Gastroesophageal sphincter (tissue), 3 donors: ENCODE results near the gene ANKRD1.

Experiments used
- CTCF ChIP-seq, 4 experiments: fragments of 200-600 bp in 2 of 4; fragments of 450-650 bp in 2 of 4; sonication (generic) in 1 of 4; IDR thresholded peaks; one replicate each; pipeline ENCODE4 v1.5.1; 2017 to 2019; ENCODE audit warnings: antibody characterized with exemption in 4 of 4, mild to moderate bottlenecking in 2 of 4, moderate library complexity in 2 of 4
- EP300 ChIP-seq: sonication (generic); formaldehyde crosslinking; IDR thresholded peaks from one replicate; pipeline ENCODE4 v1.6.1; 2017; ENCODE audit warnings: antibody characterized with exemption, mild to moderate bottlenecking

GRCh38 chr10:90917968-90918318, 2.9 kb downstream of the ANKRD1 start:
- no peak for TF ChIP-seq CTCF (IDR thresholded peaks at IDR 0.05)
- TF ChIP-seq EP300 = no peak
